Measurements from ENCODE around the gene STK32C.

GRCh38 chr10:132324186-132324585 lies 16.4 kb upstream of the STK32C start:
- TF ChIP-seq CTCF (IDR thresholded peaks at IDR 0.05), result no peak
- TF ChIP-seq ZFX (IDR thresholded peaks at IDR 0.05; ENCODE audit: borderline replicate concordance), result no peak

Data from 22Rv1 (cell line).